GM12801 (cell line): Measurements from ENCODE around the gene ITIH5.

Source experiments
- CTCF ChIP-seq: IDR thresholded peaks from one replicate; pipeline ENCODE4 v1.5.1; 2011; ENCODE audit warnings: control low read depth; ENCODE audit not compliant: insufficient read length; ENCODE audit errors: extremely low read depth

The ITIH5 gene

GRCh38 chr10:7625009-7625408, 41.8 kb downstream of the ITIH5 start:
- TF ChIP-seq CTCF: no peak

- TF ChIP-seq CTCF: no peak
Observed at GRCh38 chr10:7622969-7623368, 43.8 kb downstream of the ITIH5 start.

DNA sequence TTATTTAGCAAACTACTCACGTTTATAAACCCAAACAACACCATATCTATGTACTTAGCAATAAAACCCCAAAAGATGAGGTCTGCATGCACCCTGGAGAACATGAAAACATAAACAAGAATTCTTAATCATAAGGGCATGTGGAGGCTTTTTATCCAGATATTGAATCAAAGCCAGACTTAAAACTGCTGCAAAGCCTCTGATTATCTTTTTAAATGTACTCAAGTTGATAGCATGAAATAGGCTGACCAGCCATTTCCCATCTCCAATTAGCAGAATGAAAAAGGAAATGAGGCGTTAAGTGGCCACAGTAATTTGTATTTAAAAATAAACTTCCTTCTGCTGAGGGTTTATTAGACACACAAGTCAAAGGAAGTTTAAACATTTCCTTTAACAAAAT, 48.3 kb downstream of the ITIH5 start:
- TF ChIP-seq CTCF: no peak

- TF ChIP-seq CTCF: no peak
Observed at GRCh38 chr10:7611909-7612308, 54.9 kb downstream of the ITIH5 start.

DNA sequence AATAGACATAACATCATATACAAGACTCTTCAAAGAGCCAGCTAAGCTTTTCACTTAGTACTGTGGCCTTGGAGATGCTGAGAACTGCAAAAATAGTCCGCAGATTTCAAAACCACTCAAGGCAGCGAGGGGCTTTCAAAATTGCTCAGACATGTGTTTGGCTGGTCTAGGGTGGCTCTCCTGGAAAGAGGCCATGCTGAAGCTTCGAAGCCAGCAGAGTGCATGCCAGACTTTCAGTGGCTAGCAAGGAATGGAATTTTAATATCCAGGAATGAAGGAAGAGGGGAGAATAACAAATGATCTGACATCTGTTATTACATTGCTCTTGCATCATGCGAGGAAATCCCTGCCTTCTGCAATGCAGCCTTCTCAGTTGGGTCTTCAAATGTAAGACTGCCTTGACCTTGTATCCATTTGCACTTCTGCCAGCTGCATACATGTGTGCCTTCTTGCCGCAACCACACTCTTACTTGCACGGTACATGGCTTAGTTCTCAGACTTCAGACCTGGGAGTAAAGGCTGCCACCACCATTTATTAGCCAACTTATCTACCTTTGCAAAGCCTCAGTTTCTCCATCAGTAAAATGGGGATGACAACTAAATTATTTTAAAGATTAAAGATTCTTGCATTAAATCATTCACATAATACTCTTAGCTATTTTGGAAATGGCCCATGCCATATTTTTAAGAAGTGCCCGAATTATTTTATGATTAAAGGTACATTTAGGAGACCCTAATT, 55.9 kb downstream of the ITIH5 start:
- no peak for TF ChIP-seq CTCF

DNA sequence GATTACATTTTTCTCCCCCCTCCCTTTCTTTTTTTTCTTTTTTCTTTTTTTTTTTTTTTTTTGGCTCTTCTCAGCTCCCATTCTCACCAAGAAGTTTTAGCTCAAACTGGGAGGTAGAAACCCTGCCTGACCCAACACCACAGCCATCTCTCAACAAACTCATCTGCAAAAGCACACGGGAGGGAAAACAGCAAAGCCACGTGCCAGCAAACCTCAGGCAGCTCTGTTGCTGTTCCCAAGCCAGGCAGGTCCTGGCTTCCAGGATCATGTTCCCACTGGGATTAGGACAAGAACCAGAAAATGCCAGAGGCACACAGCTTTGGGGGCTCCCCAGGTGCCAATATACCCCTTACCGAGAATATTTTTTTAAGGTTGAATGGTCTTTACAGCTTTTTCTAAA, 56.7 kb downstream of the ITIH5 start:
- no peak for TF ChIP-seq CTCF

- TF ChIP-seq CTCF: no peak
Observed at GRCh38 chr10:7609556-7609955, 57.2 kb downstream of the ITIH5 start.
